ENCODE measurements around the gene SSRP1. TPM values are rescaled to one million over a fixed set of nuclear protein-coding genes. Genes with fewer than 3 reads are reported as not detected.
"Not testable (repeated sequence)": the region's sequence is repeated elsewhere in the genome, so short reads cannot be mapped to it uniquely, and the experiment has no call there.

The SSRP1 gene
- total RNA-seq, 1 donor from 2014 or later: 61.8 TPM

- no peak for DNase-seq (ENCODE audit: low spot score)
Observed at GRCh38 chr11:57301711-57302423, 33.8 kb downstream of the SSRP1 start.

DNA sequence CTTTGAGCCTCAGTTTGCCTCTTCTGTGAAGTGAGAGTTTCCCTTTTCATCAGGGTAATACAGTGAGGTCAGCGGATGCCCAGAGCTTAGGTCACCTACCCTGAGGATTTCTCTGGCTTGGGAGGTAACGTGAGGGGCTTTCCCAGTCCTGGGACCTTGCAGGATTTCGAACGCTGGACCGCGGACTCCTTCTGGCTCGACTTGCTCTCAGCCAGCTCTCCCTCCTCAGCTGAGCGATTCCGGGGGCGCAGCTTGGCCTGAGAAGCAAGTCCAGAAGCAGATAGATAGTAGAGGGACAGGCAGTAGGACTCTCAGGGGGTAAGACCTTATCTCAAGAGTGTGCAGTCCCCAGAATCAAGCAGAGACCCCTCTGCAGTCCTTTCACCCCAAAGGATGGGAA is 34.9 kb downstream of the SSRP1 start:
- DNase-seq (ENCODE audit: low spot score): no peak

- DNase-seq (ENCODE audit: low spot score): no peak
Observed at GRCh38 chr11:57299150-57299737, 36.4 kb downstream of the SSRP1 start.

- DNase-seq (ENCODE audit: low spot score): no peak
Observed at GRCh38 chr11:57297221-57297620, 38.5 kb downstream of the SSRP1 start.

- not testable (repeated sequence) for DNase-seq (ENCODE audit: low spot score)
Observed at GRCh38 chr11:57296205-57296604, 39.5 kb downstream of the SSRP1 start.

GRCh38 chr11:57294225-57295131 is 41.2 kb downstream of the SSRP1 start:
- peak; percentile 45 for DNase-seq (ENCODE audit: low spot score)

DNA sequence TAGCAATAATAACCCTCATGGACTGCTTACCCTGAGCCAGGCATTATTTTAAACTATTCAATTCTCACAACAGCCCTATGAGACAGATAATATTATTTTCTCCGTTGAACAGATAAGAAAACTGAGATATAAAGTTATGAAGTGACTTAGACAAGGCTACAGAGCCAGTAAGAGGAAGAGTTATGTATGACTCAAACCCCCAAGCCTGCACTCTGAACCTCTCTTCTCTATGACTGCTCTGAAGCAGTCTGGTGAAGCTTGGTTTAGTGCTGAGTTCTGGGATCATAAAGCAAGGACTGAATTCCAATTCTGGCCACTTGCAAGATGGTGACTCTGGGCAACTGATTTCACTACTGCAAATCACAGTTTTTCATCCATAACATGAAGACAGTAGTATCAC is 45.4 kb downstream of the SSRP1 start:
- no peak for DNase-seq (ENCODE audit: low spot score)

GRCh38 chr11:57288771-57289579 is 46.7 kb downstream of the SSRP1 start:
- DNase-seq (ENCODE audit: low spot score): no peak

DNA sequence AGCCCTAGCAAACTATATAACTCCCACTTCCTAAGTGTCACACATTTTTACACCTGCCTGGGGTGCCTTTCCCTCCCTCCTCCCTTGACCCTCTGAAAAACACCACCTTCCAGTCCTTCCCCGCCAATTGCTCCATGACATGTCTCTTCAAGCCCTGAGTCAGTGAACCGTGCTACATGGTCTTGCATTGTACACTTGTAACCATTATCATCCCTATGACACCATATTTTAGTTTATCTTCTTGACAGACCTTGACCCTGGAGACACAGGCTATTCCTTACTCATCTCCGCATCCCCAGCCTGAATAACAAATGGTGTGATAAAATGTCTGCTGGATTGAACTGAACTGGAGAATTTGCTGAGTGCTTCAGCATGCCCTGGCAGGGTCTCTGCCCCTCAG is 47.8 kb downstream of the SSRP1 start:
- DNase-seq (ENCODE audit: low spot score): no peak

DNA sequence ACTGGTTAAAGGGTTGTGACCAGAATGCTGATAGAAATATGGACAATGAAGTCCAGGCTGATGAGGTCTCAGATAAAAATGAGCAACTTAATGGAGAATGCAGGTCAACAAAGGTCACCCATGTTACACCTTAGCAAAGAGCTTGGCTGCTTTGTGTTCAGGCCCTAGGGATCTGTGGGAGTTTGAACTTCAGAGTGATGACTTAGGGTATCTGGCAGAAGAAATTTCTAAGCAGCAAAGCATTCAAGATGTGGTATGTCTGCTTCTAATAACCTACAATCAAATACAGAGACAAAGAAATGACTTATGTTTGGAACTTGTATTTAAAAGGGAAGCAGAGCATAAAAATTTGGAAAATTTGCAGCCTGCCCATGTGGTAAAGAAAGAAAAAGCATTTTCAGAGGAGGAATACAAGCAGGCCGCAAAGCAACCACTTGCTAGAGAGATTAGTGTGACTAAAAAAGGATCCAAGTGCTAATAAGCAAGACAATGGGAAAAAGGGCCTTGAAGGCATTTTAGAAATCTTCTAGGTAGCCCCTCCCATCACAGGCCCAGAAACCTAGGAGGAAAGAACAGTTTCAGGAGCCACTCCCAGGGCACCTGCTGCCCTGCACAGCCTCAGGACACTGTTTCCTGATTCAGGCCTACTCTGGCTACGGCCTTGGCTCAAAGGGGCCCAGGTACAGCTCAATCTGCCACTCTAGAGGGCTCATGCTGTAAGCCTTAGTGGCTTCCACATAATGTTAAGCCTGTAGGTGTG is 52.3 kb downstream of the SSRP1 start:
- no peak for DNase-seq (ENCODE audit: low spot score)

- DNase-seq (ENCODE audit: low spot score): not testable (repeated sequence)
Observed at GRCh38 chr11:57281546-57281945, 54.1 kb downstream of the SSRP1 start.

- DNase-seq (ENCODE audit: low spot score): no peak
Observed at GRCh38 chr11:57279116-57279515, 56.6 kb downstream of the SSRP1 start.

DNA sequence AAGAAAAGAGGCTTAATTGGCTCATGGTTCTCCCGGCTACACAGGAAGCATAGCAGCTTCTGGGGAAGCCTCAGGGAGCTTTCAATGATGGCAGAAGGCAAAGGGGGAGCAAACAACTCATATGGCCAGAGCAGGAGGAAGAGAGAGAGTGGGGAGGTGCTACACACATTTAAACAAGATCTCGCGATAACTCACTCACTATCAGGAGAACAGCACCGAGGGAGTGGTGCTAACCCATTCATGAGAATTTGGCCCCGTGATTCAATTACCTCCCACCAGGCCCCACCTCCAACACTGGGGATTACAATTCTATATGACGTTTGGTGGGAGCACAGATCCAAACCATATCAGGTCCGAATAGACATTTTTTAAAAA is 57.0 kb downstream of the SSRP1 start:
- DNase-seq (ENCODE audit: low spot score): no peak

DNA sequence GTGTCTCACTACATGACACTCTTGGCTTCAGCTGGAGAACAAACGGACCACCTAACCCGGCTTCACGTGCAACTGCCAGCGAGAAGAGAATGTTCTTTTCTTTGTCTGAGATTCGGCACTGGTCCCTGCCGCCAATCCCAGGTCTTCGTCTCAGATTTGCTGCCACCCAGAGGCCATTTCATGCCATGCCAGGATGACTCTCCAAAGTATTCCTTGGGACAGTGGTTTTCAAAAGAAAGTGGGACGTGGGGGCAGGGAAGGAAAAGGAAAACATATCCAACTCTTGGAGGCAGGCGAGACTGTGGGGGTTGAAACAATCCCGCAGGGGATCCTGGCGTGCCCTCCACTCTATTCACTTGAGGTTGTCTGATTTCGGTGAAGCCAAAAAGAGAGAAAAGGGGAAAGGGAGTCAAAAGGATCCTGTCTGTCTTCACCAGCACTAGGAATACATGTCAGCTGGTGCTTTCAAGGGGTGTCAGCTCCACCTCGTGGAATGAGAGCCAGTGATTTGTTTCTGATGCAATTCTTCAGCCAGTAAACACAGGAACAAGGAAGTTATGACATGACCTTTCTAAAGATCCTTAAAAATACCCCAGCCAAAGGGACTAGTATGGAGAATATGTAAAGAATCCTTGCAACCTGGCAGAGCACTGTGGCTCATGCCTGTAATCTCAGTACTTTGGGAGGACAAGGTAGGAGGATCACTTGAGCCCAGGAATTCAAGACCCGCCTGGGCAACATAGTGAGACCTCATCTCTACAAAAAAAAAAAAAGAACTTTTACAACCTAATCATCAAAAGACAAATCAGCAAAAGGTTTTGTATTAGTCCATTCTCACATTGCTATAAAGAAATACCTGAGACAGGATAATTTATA is 57.6 kb downstream of the SSRP1 start:
- peak; percentile 67 for DNase-seq (ENCODE audit: low spot score)

GRCh38 chr11:57276971-57277675 is 58.6 kb downstream of the SSRP1 start:
- no peak for DNase-seq (ENCODE audit: low spot score)

DNA sequence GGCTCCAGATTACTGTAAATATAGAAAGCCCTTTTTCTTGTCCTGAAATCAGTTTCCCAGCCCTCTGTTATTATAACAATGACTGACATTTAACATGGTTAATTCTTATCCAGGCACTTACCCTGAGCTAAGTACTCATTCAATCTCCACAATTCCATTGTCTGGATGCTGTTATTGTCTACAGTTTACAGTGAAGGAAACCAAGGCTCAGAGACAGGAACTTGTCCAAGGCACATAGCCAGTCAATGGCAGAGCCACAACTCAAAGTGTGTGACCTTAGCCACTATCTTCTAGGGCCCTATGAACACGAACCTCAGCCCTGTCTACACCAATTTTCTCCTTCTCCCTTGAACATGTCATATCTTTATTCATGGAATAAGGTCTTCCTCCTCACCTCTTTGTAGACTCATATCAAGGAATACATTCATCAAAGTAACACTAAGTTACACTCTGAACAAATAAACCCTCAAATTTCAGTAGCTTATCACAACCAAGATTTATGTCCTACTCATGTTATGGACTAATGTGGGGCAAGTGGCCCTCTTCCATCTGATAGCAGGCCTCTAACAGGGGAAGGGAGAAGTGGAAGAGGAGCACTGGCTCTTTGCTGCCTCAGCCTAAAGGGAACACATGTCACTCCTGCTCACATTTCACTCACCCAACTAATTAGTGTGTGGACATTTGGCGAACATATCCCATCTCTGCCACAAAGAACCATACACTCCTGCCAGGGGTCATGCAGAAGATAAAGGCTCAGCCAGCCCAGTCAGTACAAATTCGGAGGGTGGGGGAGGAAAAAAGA is 59.3 kb downstream of the SSRP1 start:
- no peak for DNase-seq (ENCODE audit: low spot score)
